Activated CD4-positive, alpha-beta memory T cell treated with anti-CD3 and anti-CD28 coated beads, Interleukin-2, amount 10 ng/mL, durations not matched to agents 7 days and 5 days (primary cell): ENCODE results near the gene OSTF1. TPM values are rescaled to one million over a fixed set of nuclear protein-coding genes. Genes with fewer than 3 reads are reported as not detected.

Experiments
- CTCF ChIA-PET: fragments of 350-600 bp; sonication (Branson Sonifier 250); formaldehyde crosslinking; loops from one replicate; lab custom pipeline; 2021; ENCODE audit warnings: antibody characterized with exemption, inconsistent platforms; lab: Charles Lee
- POLR2A ChIA-PET: fragments of 350-600 bp; sonication (Branson Sonifier 250); formaldehyde crosslinking; loops from one replicate; lab custom pipeline; 2021; ENCODE audit warnings: antibody characterized with exemption; lab: Charles Lee
- DNase-seq: peaks from one replicate; pipeline ENCODE4 v3.0.0-alpha.2; 2020
- H3K27ac Mint-ChIP-seq: one replicate; pipeline ENCODE4 v1.8.0; 2021; ENCODE audit warnings: mild to moderate bottlenecking, mixed read lengths
- H3K27me3 Mint-ChIP-seq: one replicate; pipeline ENCODE4 v1.8.0; 2021; ENCODE audit warnings: mixed read lengths
- H3K36me3 Mint-ChIP-seq: one replicate; pipeline ENCODE4 v1.8.0; 2021; ENCODE audit warnings: low read depth, mixed read lengths
- H3K4me1 Mint-ChIP-seq: one replicate; pipeline ENCODE4 v1.8.0; 2021; ENCODE audit warnings: mixed read lengths
- H3K4me3 Mint-ChIP-seq: one replicate; pipeline ENCODE4 v1.8.0; 2021; ENCODE audit warnings: mild to moderate bottlenecking, mixed read lengths
- H3K9me3 Mint-ChIP-seq: one replicate; pipeline ENCODE4 v1.8.0; 2021; ENCODE audit warnings: mixed read lengths
- total RNA-seq, 2 experiments: library from RNA; stranded (reverse); gene quantifications; one replicate each; pipeline ENCODE4 v1.2.3, GENCODE V29; 2021

OSTF1 gene
- total RNA-seq, 2 experiments from 2014 or later, result 253 to 255 TPM

- H3K36me3 Mint-ChIP-seq, result peaks cover 61% of the 10 kb centered on the region
- H3K9me3 Mint-ChIP-seq, result no peaks in the 10 kb centered on the region
- no peaks in the 10 kb centered on the region for H3K27me3 Mint-ChIP-seq
- H3K4me1 Mint-ChIP-seq, result peaks cover 63% of the 10 kb centered on the region
- H3K4me3 Mint-ChIP-seq, result peak overlapping the region; percentile 95
- peak overlapping the region; percentile 97 for H3K27ac Mint-ChIP-seq
- peak; percentile 69 for DNase-seq
- ChIA-PET POLR2A (interaction anchor here (0.6 to 11.2 kb wide), 29 partner anchors 10 to 1307 kb away, joined by 3 to 281 read pairs (median 5); partner anchors contain the start of genes C9orf40, CARNMT1, PCSK5 and RFK), CTCF (interaction anchor here (0.6 to 4.6 kb wide), 14 partner anchors 40 to 431 kb away, joined by 3 to 40 read pairs (median 3); partner anchors contain the start of genes C9orf40 and CARNMT1)
Observed at GRCh38 chr9:75087289-75087823, 958 bp upstream of the OSTF1 start.

DNA sequence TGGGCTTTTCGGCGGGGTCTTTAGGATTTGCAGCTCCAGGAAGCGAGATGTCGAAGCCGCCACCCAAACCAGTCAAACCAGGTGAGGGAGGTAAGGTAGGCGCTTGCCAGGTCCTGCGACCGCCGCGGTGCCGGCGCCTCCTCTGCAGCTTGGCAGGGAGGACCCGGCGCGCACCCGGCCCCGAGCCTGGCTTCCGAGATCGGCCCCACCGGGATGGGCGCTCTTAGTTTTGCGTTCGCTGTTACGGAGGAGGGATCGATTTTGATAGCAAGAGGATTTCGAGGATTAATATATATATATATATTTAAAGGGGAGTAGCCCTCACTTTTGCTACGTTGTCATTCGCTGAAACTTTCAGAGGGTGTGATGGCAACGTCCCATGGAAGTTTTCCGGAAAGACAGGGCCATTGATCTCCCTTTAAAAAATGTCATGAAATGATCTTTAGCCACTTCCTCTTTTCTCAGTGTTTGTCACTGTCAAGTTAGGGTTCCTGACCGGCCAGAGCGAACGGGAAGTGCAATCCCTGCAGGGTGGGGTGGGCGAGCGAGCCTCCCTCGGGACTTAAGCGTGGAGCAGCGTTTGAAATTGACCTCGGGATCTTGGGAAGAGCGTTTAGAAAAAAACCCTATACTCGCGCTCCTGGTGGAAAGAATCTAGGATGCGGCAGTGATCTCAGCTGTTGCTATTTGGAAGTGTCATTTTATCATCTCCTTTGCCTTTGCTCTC lies 495 bp downstream of the OSTF1 start:
- no peaks in the 10 kb centered on the region for H3K9me3 Mint-ChIP-seq
- peaks cover 59% of the 10 kb centered on the region for H3K36me3 Mint-ChIP-seq
- ChIA-PET POLR2A (interaction anchor here (0.8 to 11.2 kb wide), 26 partner anchors 9 to 1306 kb away, joined by 3 to 281 read pairs (median 6); partner anchors contain the start of genes C9orf40, CARNMT1 and RFK), CTCF (interaction anchor here (0.6 to 4.6 kb wide), 10 partner anchors 11 to 1956 kb away, joined by 3 to 40 read pairs (median 4); partner anchors contain the start of genes C9orf40 and CARNMT1)
- H3K4me3 Mint-ChIP-seq, result peak overlapping the region; percentile 100
- peak; percentile 33 for DNase-seq
- H3K27ac Mint-ChIP-seq, result peak overlapping the region; percentile 96
- H3K4me1 Mint-ChIP-seq, result peaks cover 63% of the 10 kb centered on the region
- no peaks in the 10 kb centered on the region for H3K27me3 Mint-ChIP-seq

DNA sequence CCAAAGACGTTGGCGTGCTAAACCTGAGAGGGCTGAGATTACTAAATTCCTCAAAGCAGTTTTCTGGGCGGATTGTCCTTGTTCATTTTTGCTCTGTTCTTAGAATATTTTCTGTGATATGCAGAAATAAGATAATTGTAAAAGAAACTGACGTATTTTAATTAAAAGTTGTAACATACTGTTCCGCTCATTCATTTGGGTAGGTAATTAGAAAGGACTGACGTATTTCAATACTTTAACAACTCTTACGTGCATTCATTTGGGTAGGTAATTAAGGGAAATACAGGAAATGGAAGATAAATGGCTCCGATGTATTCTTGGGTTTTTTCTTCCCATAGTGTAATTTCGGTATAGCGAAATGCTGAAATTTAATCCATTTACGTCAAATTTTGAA lies 1.1 kb downstream of the OSTF1 start:
- no peaks in the 10 kb centered on the region for H3K9me3 Mint-ChIP-seq

DNA sequence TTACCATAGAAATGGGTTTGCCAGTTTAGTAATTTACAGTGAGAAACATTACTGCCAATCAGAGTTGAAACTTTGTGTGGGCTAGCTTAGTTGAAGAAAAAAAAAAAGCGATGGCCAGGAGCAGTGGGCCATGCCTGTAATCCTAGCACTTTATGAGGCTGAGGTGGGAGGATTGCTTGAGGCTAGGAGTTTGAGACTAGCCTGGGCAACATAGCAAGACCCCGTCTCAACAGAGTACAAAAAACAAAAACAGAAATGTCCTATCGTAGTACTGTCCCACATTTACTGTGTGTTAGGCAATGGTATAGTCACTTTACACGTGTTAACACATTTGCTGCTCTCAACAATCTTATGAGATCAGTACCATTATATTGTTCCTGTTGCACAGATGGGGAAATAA lies 2.3 kb downstream of the OSTF1 start:
- no peaks in the 10 kb centered on the region for H3K27me3 Mint-ChIP-seq
- peak overlapping the region; percentile 71 for H3K27ac Mint-ChIP-seq
- no peak for DNase-seq
- H3K36me3 Mint-ChIP-seq, result peaks cover 63% of the 10 kb centered on the region
- no peaks in the 10 kb centered on the region for H3K9me3 Mint-ChIP-seq
- POLR2A ChIA-PET, result interaction anchor here (1.2 to 11.2 kb wide), 7 partner anchors 13 to 139 kb away, joined by 3 to 281 read pairs (median 10); partner anchors contain the start of genes C9orf40 and CARNMT1
- H3K4me1 Mint-ChIP-seq, result peaks cover 63% of the 10 kb centered on the region
- peak overlapping the region; percentile 100 for H3K4me3 Mint-ChIP-seq
- CTCF ChIA-PET, result interaction anchor here (0.7 to 2.2 kb wide), 4 partner anchors 13 to 139 kb away, joined by 3 to 17 read pairs (median 6); partner anchors contain the start of gene CARNMT1

More for the DNA sequence above, 1.1 kb downstream of the OSTF1 start:
- Mint-ChIP-seq H3K4me3 (peak overlapping the region; percentile 100), H3K4me1 (peaks cover 63% of the 10 kb centered on the region), H3K27ac (peak overlapping the region; percentile 96), H3K27me3 (no peaks in the 10 kb centered on the region), H3K36me3 (peaks cover 64% of the 10 kb centered on the region)
- CTCF ChIA-PET, result interaction anchor here (1.0 to 1.4 kb wide), 3 partner anchors 61 to 138 kb away, joined by 3 to 5 read pairs (median 3); no protein-coding TSS in a partner anchor
- POLR2A ChIA-PET, result interaction anchor here (1.0 to 11.2 kb wide), 10 partner anchors 14 to 138 kb away, joined by 3 to 281 read pairs (median 8); partner anchors contain the start of genes C9orf40 and CARNMT1
- DNase-seq, result no peak

- no peaks in the 10 kb centered on the region for H3K9me3 Mint-ChIP-seq
- H3K27me3 Mint-ChIP-seq, result no peaks in the 10 kb centered on the region
- H3K36me3 Mint-ChIP-seq, result peaks cover 70% of the 10 kb centered on the region
- peak overlapping the region; percentile 57 for H3K27ac Mint-ChIP-seq
- no peak for DNase-seq
- peaks cover 70% of the 10 kb centered on the region for H3K4me1 Mint-ChIP-seq
- H3K4me3 Mint-ChIP-seq, result peak overlapping the region; percentile 38
- ChIA-PET POLR2A (interaction anchor here (1.0 to 11.2 kb wide), 8 partner anchors 8 to 65 kb away, joined by 3 to 281 read pairs (median 9); partner anchors contain the start of gene CARNMT1), CTCF (interaction anchor here (0.5 to 2.2 kb wide), 6 partner anchors 11 to 268 kb away, joined by 3 to 17 read pairs (median 6); no protein-coding TSS in a partner anchor)
Observed at GRCh38 chr9:75092766-75093165, 4.5 kb downstream of the OSTF1 start.

DNA sequence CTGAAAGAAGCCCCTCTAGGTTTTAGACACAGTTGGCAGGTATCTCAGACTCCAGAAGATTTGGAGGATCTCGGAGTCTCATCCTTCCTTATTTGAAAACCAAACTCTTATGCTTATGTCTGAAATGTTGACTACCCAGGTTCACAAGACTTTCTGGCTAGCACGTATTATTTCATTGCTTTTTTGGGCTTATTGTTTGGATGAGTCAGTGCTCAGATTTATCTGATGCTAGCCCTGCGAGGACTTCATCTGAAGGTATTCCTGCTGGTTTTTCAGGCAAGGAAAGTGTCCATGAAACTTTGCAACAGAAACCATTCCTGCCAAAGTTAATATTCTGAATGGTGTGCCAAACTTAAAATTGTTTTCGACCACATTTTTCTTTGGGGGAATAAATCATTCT lies 8.5 kb downstream of the OSTF1 start:
- Mint-ChIP-seq H3K27ac (no peak overlapping the region), H3K36me3 (peaks cover 66% of the 10 kb centered on the region), H3K4me1 (peaks cover 72% of the 10 kb centered on the region), H3K9me3 (no peaks in the 10 kb centered on the region), H3K27me3 (no peaks in the 10 kb centered on the region), H3K4me3 (no peak overlapping the region)
- no peak for DNase-seq
- ChIA-PET CTCF (no interaction called here), POLR2A (interaction anchor here (1.4 to 1.6 kb wide), 2 partner anchors 9 to 11 kb away, joined by 3 to 5 read pairs; partner anchors contain the start of genes NMRK1 and OSTF1)

DNA sequence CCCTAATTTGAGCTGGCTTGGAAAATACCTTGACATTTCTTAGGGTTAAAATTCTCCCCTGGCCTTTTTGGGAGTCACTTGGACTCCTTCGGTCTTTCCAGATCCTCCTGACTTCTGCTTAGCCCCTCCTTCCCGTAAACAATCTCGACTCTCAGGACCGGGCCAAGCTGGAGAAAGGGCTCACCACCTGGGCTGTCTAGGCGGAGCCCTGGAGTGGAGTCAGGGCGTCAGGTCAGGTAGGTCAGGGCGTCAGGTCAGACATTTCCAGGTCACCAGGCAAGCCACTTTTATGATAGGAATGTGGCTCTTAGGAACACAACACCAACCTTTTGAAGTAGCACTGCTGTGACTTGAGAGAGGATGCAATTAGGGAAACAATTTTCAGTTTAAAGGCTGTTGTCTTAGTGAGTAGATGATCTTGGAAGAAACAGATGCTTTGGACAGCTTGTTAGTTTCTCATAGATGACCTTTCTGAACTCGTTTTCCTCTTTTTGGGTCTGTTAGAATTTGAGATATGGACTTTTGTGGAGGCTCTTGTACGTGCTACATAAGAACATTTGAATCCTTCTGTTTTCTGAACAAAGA lies 12.8 kb downstream of the OSTF1 start:
- POLR2A ChIA-PET, result interaction anchor here (1.3 to 2.4 kb wide), 3 partner anchors 9 to 15 kb away, joined by 4 to 9 read pairs (median 8); partner anchors contain the start of genes NMRK1 and OSTF1
- DNase-seq, result no peak
- no peak overlapping the region for H3K4me3 Mint-ChIP-seq
- no peaks in the 10 kb centered on the region for H3K27me3 Mint-ChIP-seq
- CTCF ChIA-PET, result no interaction called here
- H3K4me1 Mint-ChIP-seq, result peaks cover 75% of the 10 kb centered on the region
- peaks cover 70% of the 10 kb centered on the region for H3K36me3 Mint-ChIP-seq
- H3K27ac Mint-ChIP-seq, result peak overlapping the region; percentile 9
- H3K9me3 Mint-ChIP-seq, result no peaks in the 10 kb centered on the region

DNA sequence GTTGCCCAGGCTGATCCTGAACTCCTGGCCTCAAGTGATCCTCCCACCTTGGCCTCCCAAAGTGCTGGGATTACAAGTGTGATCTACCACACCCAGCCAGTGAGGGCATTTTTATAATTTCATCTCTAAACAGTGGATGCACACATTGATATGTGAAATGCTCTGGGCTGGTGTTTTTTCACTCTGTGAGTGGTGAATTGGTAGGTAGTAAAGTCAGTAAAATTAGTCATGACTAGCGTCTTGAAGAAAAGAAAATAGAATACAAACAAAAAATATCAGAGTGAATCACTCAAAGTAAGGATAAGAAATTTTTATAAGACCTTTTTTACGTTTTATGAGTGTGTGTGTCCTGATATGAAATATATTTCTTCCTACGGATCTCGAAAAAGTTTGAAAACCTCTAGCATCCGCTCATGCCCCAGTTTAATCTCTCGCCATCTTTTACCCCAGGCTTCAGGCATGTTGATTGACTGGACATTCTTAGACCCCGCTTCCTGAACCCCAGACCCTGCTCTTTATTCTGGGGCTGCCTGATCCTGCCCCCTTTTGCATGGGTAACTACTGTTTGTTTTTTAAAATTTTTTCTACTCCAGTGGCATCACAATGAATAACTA lies 14.0 kb downstream of the OSTF1 start:
- ChIA-PET POLR2A (interaction anchor here (0.6 to 2.9 kb wide), 4 partner anchors 10 to 17 kb away, joined by 3 to 10 read pairs (median 8); partner anchors contain the start of genes NMRK1 and OSTF1), CTCF (interaction anchor here (1.4 to 2.6 kb wide), 2 partner anchors 10 to 29 kb away, joined by 3 to 17 read pairs; no protein-coding TSS in a partner anchor)
- DNase-seq, result no peak
- Mint-ChIP-seq H3K9me3 (no peaks in the 10 kb centered on the region), H3K27me3 (no peaks in the 10 kb centered on the region), H3K4me3 (no peak overlapping the region), H3K36me3 (peaks cover 64% of the 10 kb centered on the region), H3K27ac (peak overlapping the region; percentile 30), H3K4me1 (peaks cover 67% of the 10 kb centered on the region)

DNA sequence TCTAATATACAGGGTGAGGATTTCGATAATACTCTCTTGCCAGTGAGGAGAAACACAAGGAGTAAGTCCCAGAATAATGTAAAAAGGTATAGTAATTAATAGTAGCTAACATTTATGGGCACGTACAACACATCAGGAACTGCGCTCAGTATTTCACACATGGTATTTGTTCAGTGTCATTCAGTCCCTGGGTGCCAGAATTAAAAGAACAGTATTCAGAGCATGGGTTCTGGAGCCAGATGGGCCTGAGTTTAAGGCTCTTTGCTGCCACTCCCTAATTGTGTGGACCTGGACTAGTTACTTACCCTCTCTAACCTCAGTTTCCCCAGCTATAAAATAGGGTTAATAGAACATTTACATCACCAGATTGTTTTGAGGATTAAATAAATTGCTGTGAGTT lies 16.3 kb downstream of the OSTF1 start:
- Mint-ChIP-seq H3K27ac (peak overlapping the region; percentile 11), H3K4me1 (peaks cover 69% of the 10 kb centered on the region), H3K4me3 (no peak overlapping the region), H3K9me3 (no peaks in the 10 kb centered on the region), H3K27me3 (no peaks in the 10 kb centered on the region), H3K36me3 (peaks cover 62% of the 10 kb centered on the region)
- POLR2A ChIA-PET, result interaction anchor here (1.0 to 3.3 kb wide), 7 partner anchors 10 to 46 kb away, joined by 3 to 14 read pairs (median 4); partner anchors contain the start of genes NMRK1 and OSTF1
- CTCF ChIA-PET, result interaction anchor here (1.2 to 2.6 kb wide), 4 partner anchors 13 to 81 kb away, joined by 3 to 17 read pairs (median 5); no protein-coding TSS in a partner anchor
- no peak for DNase-seq

GRCh38 chr9:75105019-75105540 lies 16.8 kb downstream of the OSTF1 start:
- peaks cover 68% of the 10 kb centered on the region for H3K4me1 Mint-ChIP-seq
- CTCF ChIA-PET, result interaction anchor here (1.2 to 2.6 kb wide), 5 partner anchors 13 to 80 kb away, joined by 3 to 17 read pairs (median 4); no protein-coding TSS in a partner anchor
- H3K27me3 Mint-ChIP-seq, result no peaks in the 10 kb centered on the region
- H3K9me3 Mint-ChIP-seq, result no peaks in the 10 kb centered on the region
- H3K27ac Mint-ChIP-seq, result peak overlapping the region; percentile 31
- POLR2A ChIA-PET, result interaction anchor here (0.8 to 3.3 kb wide), 9 partner anchors 10 to 47 kb away, joined by 3 to 14 read pairs (median 4); partner anchors contain the start of genes NMRK1 and OSTF1
- peaks cover 62% of the 10 kb centered on the region for H3K36me3 Mint-ChIP-seq
- no peak for DNase-seq
- H3K4me3 Mint-ChIP-seq, result no peak overlapping the region

DNA sequence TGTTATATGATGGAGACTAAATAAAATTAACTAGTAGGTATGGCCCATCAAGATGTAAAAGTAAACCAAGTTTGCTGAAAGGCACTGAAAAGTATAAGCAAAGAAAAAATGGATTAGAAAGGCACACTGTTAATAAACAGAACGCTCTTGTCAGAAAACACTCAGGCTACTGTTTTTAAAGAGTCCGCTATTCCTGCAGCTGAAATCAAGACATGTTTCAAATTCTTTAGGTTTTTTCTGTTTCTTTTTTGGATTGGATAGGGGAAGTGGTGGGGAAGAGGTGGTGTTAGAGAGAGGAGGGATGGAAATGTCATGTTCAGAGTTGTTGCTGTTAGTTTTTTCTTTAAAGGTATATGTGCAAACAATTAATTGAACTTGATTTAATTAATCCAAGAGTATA lies 17.5 kb downstream of the OSTF1 start:
- Mint-ChIP-seq H3K27ac (peak overlapping the region; percentile 13), H3K4me3 (no peak overlapping the region), H3K4me1 (peaks cover 72% of the 10 kb centered on the region), H3K9me3 (no peaks in the 10 kb centered on the region), H3K36me3 (peaks cover 66% of the 10 kb centered on the region), H3K27me3 (no peaks in the 10 kb centered on the region)
- CTCF ChIA-PET, result interaction anchor here (0.9 to 1.8 kb wide), 3 partner anchors 46 to 79 kb away, joined by 3 to 6 read pairs (median 3); no protein-coding TSS in a partner anchor
- no peak for DNase-seq
- POLR2A ChIA-PET, result interaction anchor here (0.8 to 3.3 kb wide), 5 partner anchors 14 to 46 kb away, joined by 3 to 14 read pairs (median 4); no protein-coding TSS in a partner anchor
